Muscle of leg (tissue), 11 donors: ENCODE data around the gene KRTAP22-1. TPM values are rescaled to one million over a fixed set of nuclear protein-coding genes. Genes with fewer than 3 reads are reported as not detected.

Source experiments
- DNase-seq: peaks from one replicate; pipeline ENCODE4 v3.0.0; 2013
- H3K27ac ChIP-seq: one replicate; pipeline ENCODE4 v1.5.1; 2013; ENCODE audit warnings: mild to moderate bottlenecking, low read length, control low read depth
- H3K27me3 ChIP-seq: one replicate; pipeline ENCODE4 v1.6.1; 2013; ENCODE audit warnings: low read length; ENCODE audit not compliant: control insufficient read depth, insufficient read depth
- H3K36me3 ChIP-seq: one replicate; pipeline ENCODE4 v1.6.1; 2013; ENCODE audit warnings: low read length; ENCODE audit not compliant: control insufficient read depth, insufficient read depth
- H3K4me1 ChIP-seq: one replicate; pipeline ENCODE4 v1.6.1; 2013; ENCODE audit warnings: low read length; ENCODE audit not compliant: control insufficient read depth, insufficient read depth
- H3K4me3 ChIP-seq: one replicate; pipeline ENCODE4 v1.5.1; 2013; ENCODE audit warnings: low read length, control low read depth
- H3K9me3 ChIP-seq: replicated peaks from 2 replicates; pipeline ENCODE4 v1.6.1; 2013; ENCODE audit warnings: low read depth, low read length; ENCODE audit not compliant: control insufficient read depth
- WGBS: methylation state at CpG from one replicate; pipeline ENCODE4 v1.1.5; 2013; ENCODE audit warnings: missing lambda C conversion rate; ENCODE audit not compliant: insufficient coverage; 5-methylcytosine and 5-hydroxymethylcytosine counted together
- polyA plus RNA-seq, 8 donors: library from polyadenylated mRNA; unstranded; fragments of 120-200 nt; gene quantifications; one replicate each; pipeline versions ENCODE4 v1.2.1 to v1.2.3, GENCODE V29; 2013; ENCODE audit warnings: inconsistent platforms in 1 of 8, low replicate concordance in 1 of 8; ENCODE audit not compliant: insufficient read length in 8 of 8, insufficient read depth in 1 of 8
- total RNA-seq: library from RNA; stranded (reverse); fragments of 120-200 nt; gene quantifications from one replicate; pipeline ENCODE4 v1.2.4, GENCODE V29; 2013

Gene KRTAP22-1
- total and polyA plus RNA-seq, 9 donors: not detected

DNA sequence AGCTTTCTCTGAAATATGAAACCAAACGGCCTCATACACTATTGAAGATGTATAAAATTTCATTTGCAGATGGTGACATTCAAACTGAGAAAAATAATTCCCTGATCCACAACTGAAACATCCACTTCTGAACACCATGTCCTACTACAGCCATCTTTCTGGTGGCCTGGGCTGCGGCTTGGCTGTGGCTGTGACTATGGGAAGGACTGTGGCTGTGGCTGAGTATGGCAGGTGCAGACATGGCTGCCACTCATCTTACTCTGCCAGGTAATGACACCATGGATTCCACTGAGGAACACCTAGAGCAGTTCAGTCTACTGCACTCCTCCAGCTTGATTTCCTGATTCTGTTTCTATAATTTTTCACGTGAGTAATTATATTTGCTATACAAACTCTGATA, 19.6 kb downstream of the KRTAP22-1 start, which contains the start of gene KRTAP20-4:
TSS of gene KRTAP20-4 (plus strand) at position 106 of the 400 bp plus-strand sequence.
- WGBS: no CpG with 5 or more reads among the region's 3 CpGs
- H3K4me3 ChIP-seq: no peak within 1 kb of the TSS
- DNase-seq: no peak
- peaks cover 13% of the 10 kb centered on the region for H3K9me3 ChIP-seq
- no peak within 1 kb of the TSS for H3K27ac ChIP-seq
- H3K4me1 ChIP-seq: no peaks in the 10 kb centered on the region
- no peaks in the 10 kb centered on the region for H3K36me3 ChIP-seq
- H3K27me3 ChIP-seq: no peaks in the 10 kb centered on the region

DNA sequence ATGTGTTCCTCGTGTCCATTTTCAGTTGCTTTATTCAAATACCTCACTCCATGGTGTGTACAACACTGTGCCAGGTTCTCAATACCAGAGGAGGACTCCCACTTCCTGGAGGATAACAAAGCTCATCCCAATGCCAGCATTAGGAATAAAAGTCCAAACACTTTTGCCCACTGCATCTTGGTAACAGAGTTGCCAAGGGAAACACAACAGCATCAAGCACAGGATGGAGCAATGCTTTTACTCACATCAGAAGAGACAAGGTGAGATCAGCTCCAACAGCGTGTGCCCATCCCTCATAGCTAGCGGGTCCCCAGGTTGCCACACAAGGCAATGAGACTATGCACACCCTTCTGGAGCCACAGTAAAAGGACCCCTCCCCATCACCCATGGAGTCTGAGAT, 22.5 kb downstream of the KRTAP22-1 start:
- Histone ChIP-seq H3K27me3 (no peaks in the 10 kb centered on the region), H3K4me1 (no peaks in the 10 kb centered on the region), H3K27ac (no peak overlapping the region), H3K9me3 (peaks cover 14% of the 10 kb centered on the region), H3K36me3 (no peaks in the 10 kb centered on the region), H3K4me3 (no peak overlapping the region)
- no CpG with 5 or more reads among the region's 3 CpGs for WGBS
- DNase-seq: no peak

DNA sequence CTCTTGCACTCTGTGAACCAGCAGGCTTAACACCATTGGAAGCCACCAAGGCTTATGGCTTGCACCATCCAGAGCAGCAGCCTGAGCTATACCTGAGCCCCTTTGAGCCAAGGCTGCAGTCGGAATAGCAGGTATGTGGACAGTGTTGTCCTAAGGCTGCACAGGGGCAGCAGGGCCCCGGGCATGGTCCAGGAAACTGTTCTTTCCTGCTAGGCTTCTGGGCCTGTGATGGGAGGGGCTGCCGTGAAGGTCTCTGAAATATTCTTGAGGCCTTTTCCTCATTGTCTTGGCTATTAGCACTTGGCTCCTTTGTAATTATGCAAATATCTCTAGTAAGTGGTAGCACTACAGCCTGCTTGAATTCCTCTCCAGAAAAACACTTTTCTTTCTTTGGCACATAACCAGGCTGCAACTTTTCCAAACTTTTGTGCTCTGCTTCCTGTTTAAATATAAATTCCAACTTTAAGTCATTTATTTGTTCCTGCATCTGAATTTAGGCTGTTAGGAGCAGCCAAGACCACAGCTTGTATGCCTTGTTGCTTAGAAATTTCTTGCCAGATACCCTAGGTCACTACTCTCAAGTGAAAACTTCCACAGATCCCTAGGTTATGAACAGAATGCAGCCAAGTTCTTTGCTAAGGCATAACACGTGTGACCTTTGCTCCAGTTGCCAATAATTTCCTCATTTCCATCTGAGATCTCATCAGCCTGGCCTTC, 24.7 kb downstream of the KRTAP22-1 start:
- Histone ChIP-seq H3K36me3 (no peaks in the 10 kb centered on the region), H3K4me3 (no peak overlapping the region), H3K9me3 (peaks cover 15% of the 10 kb centered on the region), H3K27ac (no peak overlapping the region), H3K4me1 (no peaks in the 10 kb centered on the region), H3K27me3 (no peaks in the 10 kb centered on the region)
- WGBS: 64% methylated on average over 3 of the region's 4 CpGs
- peak; percentile 60 for DNase-seq

DNA sequence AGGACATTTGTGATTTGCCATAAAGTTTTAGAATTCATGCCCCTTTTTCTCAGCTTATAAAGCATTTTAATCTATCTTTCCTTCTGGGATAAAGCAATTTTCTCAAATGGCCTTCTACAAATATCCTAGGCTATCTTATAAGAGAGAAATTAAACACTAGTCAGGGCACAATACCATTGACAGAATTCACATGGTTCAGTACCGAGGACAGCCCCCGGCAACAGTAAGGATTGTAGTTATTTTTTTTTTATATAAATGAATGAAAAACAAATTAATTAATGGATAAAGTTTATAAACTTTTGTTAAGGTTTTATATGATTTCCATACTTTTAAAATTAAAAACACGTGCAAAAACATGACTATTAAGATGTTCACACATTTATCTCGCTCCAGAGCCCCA, 27.2 kb downstream of the KRTAP22-1 start:
- Histone ChIP-seq H3K27ac (no peak overlapping the region), H3K9me3 (peaks cover 15% of the 10 kb centered on the region), H3K4me1 (no peaks in the 10 kb centered on the region), H3K36me3 (no peaks in the 10 kb centered on the region), H3K4me3 (no peak overlapping the region), H3K27me3 (no peaks in the 10 kb centered on the region)
- WGBS: no CpG with 5 or more reads among the region's 4 CpGs
- DNase-seq: no peak

DNA sequence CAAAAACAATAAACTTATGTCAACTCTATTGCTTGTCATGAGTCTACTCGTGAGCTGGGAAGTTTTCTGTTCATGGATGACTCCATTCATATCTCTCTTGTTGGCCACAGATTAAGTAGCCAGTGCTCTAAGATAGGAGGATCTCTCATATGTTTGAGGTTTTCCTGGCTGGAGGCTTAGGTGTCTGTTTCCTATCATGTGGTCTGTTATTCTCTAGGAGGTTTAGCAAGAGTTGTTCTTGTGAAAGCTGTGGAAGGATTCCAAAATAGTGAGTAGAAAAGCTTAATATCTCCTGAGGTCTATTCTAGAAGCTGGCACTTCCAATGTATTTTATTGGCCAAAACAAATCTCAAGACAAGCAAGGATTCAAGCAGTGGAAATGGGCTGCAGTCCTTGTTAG, 28.3 kb downstream of the KRTAP22-1 start:
- DNase-seq: peak; percentile 18

DNA sequence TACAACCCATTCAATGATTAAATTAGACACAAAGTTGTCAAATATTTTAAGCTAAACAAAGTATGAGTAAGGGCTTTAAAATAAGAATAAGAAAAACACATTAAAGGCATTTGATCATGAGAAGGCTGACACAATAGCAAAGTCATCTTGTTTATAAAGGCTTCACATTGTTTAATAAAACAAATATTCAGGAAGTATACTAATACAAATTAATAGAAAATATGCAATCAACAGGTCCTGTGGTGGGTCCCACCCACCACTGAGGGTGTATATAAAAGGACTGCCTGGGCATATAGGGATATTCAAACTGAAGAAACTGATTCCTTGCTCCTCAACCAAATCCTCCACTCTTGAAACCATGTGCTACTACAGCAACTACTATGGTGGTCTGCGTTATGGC, 34.0 kb downstream of the KRTAP22-1 start, which contains the start of gene KRTAP20-2:
TSS of gene KRTAP20-2 (plus strand) at position 301 of the 400 bp plus-strand sequence. CDS start at position 359, 58 bp downstream.
- no CpG with 5 or more reads among the region's 1 CpG for WGBS
- H3K9me3 ChIP-seq: peaks cover 2% of the 10 kb centered on the region
- H3K27me3 ChIP-seq: no peaks in the 10 kb centered on the region
- no peak for DNase-seq
- no peaks in the 10 kb centered on the region for H3K36me3 ChIP-seq
- H3K4me3 ChIP-seq: no peak within 1 kb of the TSS
- no peak within 1 kb of the TSS for H3K27ac ChIP-seq
- H3K4me1 ChIP-seq: no peaks in the 10 kb centered on the region

More for the DNA sequence above, 28.3 kb downstream of the KRTAP22-1 start:
- H3K4me3 ChIP-seq: no peak overlapping the region
- H3K27me3 ChIP-seq: no peaks in the 10 kb centered on the region
- no peaks in the 10 kb centered on the region for H3K36me3 ChIP-seq
- no CpG with 5 or more reads among the region's 1 CpG for WGBS
- H3K9me3 ChIP-seq: peaks cover 15% of the 10 kb centered on the region
- H3K27ac ChIP-seq: no peak overlapping the region
- no peaks in the 10 kb centered on the region for H3K4me1 ChIP-seq

DNA sequence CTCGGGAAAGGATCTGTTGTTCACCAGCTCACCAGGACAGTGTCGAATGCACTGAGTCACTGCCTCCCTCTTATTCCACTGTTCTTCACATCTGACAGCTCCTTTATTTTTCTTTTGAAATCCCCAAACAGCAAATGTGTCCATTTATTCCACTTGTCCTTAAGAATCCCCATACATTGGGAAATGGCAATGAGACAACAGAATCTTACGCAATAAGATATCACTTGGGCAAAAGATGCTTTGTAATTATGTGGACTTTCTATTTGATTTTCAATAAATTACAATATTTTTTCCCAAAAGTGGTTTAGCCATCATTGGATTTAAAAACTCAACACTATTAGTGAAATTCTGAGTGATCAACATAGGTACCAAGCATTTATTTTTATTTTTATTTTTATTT, 37.8 kb downstream of the KRTAP22-1 start:
- no peak overlapping the region for H3K27ac ChIP-seq
- peaks cover 2% of the 10 kb centered on the region for H3K9me3 ChIP-seq
- H3K4me1 ChIP-seq: no peaks in the 10 kb centered on the region
- 65% methylated on average over 2 of the region's 3 CpGs for WGBS
- H3K27me3 ChIP-seq: no peaks in the 10 kb centered on the region
- no peaks in the 10 kb centered on the region for H3K36me3 ChIP-seq
- DNase-seq: no peak
- H3K4me3 ChIP-seq: no peak overlapping the region

DNA sequence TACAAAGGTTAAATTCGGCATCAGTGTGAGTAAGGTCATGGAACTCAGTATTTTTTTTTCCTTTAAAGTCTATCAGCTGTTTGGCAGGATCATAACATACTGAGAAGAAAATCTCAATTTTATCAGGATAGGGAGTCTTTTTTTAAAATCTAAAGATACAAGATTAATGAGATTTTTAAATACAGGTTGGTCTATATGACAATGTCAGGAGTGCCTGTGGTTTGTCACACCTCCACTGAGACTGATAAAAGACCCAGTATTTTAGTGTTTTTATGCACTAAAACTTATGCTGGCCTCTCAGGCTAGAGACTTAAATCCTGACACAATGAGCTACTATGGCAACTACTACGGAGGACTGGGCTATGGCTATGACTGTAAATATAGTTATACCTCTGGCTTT, 41.7 kb downstream of the KRTAP22-1 start, which contains the start of gene KRTAP20-3:
TSS of gene KRTAP20-3 (plus strand) at position 301 of the 400 bp plus-strand sequence.
- H3K27ac ChIP-seq: no peak within 1 kb of the TSS
- no peaks in the 10 kb centered on the region for H3K27me3 ChIP-seq
- H3K4me3 ChIP-seq: no peak within 1 kb of the TSS
- H3K9me3 ChIP-seq: peaks cover 2% of the 10 kb centered on the region
- no peaks in the 10 kb centered on the region for H3K4me1 ChIP-seq
- WGBS: no CpG with 5 or more reads among the region's 2 CpGs
- DNase-seq: no peak
- no peaks in the 10 kb centered on the region for H3K36me3 ChIP-seq

DNA sequence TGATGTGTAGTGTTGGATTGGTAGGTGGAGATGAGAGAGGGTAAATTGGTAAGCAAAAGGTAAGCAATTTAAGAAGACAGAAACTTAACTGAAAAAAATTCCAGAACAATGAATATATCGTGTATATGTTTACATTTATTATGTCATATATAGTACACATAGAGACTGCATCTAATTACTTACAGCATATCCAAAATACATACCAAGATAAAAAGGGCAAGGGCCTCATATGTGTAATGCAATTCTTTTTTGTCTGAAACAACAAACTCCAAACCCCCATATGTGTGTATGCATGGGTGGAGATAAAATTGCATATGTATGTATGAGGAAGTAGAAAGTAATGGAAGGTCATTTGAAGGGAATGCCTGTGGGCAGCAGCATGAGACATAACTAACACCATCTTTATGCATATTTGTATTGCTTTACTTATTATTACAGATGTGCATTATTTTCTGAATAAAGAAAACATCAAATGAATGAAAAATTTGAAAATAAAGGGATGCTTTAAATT, 46.1 kb downstream of the KRTAP22-1 start:
- Histone ChIP-seq H3K27me3 (no peaks in the 10 kb centered on the region), H3K4me1 (no peaks in the 10 kb centered on the region), H3K4me3 (no peak overlapping the region), H3K36me3 (no peaks in the 10 kb centered on the region), H3K9me3 (peaks cover 2% of the 10 kb centered on the region), H3K27ac (no peak overlapping the region)
- no CpG with 5 or more reads among the region's 1 CpG for WGBS
- no peak for DNase-seq
